HG02610 (cell line): ENCODE results near the gene PIP5K1A.
"Not testable (repeated sequence)": the region's sequence is repeated elsewhere in the genome, so short reads cannot be mapped to it uniquely, and the experiment has no call there.

Experiments
- ATAC-seq: cut with Tn5 transposase; IDR thresholded peaks from one replicate; pipeline ENCODE4 v1.9.1; 2021; ENCODE audit warnings: mild to moderate bottlenecking, moderate library complexity; ENCODE audit not compliant: unreplicated experiment

Gene PIP5K1A, protein sequence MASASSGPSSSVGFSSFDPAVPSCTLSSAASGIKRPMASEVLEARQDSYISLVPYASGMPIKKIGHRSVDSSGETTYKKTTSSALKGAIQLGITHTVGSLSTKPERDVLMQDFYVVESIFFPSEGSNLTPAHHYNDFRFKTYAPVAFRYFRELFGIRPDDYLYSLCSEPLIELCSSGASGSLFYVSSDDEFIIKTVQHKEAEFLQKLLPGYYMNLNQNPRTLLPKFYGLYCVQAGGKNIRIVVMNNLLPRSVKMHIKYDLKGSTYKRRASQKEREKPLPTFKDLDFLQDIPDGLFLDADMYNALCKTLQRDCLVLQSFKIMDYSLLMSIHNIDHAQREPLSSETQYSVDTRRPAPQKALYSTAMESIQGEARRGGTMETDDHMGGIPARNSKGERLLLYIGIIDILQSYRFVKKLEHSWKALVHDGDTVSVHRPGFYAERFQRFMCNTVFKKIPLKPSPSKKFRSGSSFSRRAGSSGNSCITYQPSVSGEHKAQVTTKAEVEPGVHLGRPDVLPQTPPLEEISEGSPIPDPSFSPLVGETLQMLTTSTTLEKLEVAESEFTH

DNA sequence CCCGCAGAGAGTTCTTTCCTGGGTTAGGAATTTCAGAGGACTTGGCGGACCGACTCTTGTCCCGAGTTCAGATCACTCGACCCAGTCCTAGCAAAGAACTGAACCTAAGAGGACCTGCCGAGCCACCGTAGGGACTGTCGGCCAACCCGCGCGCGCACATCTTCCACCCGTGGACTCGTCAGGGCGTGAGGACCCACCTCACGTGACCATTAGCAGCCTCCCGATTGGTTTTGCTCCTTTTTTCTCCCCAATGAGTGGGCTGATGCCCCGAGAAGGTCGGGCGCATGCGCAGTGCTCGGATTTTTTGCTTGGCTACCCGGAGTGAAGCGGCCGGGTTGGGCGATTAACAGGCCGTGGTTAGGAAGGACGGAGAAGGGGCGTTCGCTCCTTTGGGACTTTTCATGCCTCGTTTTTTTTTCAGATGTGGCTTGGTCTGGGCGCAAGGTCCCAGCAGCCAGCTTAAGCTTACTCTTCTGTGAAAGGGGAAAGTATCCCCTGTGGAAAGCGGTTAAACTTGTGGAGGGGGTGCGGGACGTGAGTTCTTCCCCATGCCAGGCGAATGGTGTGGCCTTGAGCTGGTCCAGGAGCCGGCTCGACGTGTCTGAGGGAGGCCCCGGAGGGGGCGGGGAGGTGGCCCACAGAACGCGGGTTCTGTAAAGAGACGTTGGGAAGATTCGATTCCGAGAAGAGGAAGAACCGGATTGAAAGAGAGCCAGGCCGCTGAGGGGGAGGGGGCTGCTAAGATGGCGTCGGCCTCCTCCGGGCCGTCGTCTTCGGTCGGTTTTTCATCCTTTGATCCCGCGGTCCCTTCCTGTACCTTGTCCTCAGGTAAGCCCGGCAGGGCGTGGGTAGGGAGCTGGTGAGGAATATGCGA, at the start of gene PIP5K1A:
PIP5K1A (plus strand) TSS at position 299 of the 874 bp plus-strand sequence; CDS start at position 744, 445 bp downstream.
- ATAC-seq, result peak; percentile 86

DNA sequence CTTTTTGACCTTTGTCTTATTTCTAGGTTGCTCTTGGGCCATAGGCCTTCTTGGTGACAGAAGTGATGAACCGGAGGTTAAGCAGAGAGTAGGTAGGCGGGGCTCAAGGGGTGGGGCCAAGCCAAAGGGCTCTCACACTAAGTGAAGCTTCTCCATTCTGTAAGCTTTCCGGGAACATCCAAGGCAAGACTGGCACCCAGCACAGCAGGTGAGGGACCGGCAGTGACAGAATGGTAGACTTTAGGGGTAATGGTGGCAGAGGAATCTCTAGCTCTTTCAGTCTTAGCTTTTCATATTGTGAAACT, 41.9 kb upstream of the PIP5K1A start, which contains the start of gene TNFAIP8L2:
TNFAIP8L2 (plus strand) TSS at position 135 of the 305 bp plus-strand sequence. CDS start 2,049 bp downstream, outside the sequence.
- ATAC-seq, result peak; percentile 73

DNA sequence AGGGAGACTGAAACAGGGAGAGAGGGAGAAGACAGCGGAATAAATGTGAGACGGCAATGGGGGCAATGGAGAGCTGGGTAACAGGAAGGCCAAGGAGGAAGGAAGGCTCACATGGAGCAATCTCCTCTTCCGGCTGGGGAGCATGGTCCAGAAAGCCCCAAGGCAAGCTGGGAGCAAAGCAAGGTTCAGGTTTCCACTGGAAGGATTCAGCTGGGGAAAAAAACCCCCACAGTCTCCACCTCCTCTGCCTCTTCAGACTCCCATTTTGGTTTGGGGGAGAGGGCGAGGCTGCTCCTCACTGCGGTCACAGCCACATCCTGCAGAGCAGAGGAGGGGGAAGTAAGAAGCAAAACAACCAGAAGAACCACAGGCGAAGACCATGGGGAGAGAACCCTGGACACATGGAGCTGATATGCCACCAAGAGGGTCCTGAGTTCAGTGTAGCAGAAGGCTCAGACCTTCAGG, 41.3 kb upstream of the PIP5K1A start:
- ATAC-seq, result no peak

DNA sequence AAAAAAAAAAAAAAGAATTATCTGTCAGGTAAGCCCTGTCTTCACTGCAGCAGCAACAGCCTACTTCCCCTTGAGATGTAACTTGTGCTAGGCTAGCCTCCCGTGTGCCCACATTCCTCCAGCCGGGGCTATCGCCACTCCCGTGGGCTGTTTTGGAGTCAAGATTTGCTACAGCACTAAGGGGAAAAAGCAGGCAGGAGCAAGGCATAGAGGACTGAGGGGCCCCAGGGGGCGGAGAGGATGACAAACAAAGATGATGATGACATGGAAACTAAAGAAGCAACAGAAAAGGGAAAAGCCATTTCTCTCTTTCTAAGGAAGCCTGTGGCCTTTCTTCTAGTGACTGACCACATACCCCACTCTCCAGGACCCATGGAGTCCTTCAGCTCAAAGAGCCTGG, 40.0 kb upstream of the PIP5K1A start:
- ATAC-seq, result no peak

DNA sequence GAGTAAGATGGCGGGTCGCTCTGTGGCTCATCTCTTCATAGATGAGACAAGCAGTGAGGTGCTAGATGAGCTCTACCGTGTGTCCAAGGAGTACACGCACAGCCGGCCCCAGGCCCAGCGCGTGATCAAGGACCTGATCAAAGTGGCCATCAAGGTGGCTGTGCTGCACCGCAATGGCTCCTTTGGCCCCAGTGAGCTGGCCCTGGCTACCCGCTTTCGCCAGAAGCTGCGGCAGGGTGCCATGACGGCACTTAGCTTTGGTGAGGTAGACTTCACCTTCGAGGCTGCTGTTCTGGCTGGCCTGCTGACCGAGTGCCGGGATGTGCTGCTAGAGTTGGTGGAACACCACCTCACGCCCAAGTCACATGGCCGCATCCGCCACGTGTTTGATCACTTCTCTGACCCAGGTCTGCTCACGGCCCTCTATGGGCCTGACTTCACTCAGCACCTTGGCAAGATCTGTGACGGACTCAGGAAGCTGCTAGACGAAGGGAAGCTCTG, 39.6 kb upstream of the PIP5K1A start:
- ATAC-seq, result no peak

DNA sequence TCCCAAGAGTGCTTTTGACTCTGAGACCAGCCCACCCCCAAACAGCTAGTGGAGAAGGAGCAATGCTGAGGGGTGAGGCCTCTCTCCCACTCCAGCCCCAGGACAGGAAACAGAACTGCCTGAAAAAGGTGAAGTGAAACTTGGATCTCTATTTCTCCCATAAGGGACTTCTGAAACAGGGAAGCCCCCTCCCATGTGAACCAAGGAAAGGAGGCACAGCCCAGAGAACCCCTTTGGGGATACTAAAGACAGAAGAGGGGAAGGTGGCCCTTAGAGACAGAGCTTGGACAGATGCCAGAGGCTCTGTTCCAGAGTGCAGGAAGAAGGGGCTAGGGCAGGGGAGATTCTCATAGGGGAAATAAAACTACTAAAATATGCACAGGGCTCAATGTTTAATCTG, 39.0 kb upstream of the PIP5K1A start:
- no peak for ATAC-seq

DNA sequence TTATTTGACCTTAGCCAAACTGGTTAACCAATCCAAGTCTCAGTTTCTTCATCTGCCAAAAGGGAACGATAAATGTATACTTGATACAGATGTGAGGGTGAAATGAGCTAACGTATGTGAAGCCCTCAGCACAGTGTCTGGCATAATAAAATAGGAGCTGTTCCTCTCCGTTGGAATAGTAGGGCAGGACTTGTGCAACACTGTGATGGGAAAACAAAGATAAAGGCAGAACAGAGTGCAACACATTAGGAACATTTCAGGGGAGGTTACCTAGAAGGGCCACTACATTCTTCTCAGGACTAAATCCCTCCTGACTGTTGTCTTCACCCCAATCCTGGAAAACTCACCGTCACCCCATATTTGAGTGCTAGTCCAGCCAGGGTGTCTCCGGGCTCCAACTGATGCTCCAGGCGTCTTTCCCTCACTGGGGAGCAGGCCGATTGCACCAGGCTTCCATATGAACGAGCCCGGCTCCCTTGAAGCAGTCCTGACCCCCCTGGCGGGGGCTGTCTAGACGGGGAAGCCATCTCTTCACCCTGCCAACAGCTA, 33.5 kb upstream of the PIP5K1A start:
- ATAC-seq, result no peak

DNA sequence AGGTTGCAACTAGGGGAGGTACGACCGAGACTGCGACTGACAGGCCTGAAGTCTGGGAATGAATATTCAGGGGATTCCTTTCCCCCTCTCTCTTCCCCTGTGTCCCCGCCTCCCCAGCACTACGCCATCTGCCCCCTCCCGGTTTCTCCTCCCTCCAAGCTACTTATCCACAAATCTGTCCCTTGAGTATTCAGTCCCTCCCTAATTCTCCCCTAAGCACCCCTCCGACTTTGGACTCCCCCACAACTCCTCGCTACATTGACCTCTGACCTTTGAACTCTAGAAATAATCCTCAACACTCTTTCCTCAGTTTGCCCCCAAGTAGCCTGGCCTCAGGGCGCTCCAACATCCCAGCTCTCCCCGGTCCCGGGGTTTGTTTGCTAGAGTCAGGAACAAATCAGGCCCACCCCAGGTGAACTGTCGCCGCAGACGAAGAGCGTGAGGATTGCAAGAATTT, 33.0 kb upstream of the PIP5K1A start:
- ATAC-seq, result peak; percentile 6

DNA sequence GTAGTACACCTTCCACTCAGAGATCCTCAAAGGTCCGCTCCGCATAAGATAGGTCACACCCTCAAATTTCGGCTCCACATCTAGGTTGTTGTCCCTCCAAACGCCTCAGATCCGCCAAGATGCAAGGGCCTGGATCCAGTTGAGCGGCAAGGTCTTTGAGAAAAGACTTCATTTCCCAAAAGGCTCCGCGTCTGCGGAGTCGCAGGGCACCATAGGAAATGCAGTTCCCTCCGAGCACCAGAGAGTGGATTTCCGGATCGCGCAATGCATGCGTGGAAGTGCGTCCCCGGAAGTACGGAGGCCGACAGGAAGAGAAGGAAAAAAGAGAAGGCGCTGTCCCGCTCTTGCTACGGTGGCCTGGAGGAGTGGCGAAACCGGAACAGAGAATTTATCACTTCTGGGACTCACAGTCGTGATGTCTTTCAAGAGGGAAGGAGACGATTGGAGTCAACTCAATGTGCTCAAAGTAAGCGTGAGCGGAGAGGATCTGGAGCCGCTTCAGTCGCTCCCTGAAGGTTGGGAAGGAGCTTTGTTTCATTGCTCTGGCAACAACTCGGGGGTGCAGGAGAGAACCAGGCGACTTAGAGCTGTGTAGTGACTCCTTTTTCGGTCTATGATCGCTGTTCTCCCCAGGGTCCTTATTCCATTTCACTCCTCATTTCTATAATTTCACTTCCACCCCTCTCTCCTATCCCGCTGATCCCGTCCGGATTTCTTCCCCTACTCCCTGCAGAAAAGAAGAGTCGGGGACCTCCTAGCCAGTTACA, 32.4 kb upstream of the PIP5K1A start, which contains the start of the genes LYSMD1 and SCNM1:
LYSMD1 (minus strand) TSS at position 165 of the 767 bp plus-strand sequence. CDS start 644 bp downstream, outside the sequence.
SCNM1 (plus strand) TSS at position 407 of the 767 bp plus-strand sequence; CDS start at position 416, 9 bp downstream.
- ATAC-seq, result peak; percentile 76

DNA sequence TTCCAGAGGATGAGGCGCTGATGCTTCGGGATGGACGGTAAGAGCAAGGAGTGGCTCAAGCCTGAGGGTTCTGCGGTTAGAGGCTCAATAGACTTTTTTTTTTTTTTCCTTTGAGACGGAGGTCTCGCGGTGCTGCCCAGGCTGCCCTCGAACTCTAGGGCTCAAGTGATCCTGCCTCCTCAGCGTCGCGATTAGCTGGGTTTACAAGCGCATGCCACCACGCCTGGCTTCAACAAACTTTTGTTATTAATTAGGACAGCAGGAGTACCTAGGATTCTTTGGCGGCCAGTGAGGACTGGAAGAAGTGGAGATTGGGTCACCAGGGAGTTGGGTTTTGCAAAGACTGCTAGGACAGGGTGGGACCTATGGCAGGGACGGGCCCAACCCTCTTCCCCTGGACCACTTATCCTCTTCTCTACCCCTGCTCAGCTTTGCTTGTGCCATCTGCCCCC, 31.8 kb upstream of the PIP5K1A start:
- no peak for ATAC-seq

DNA sequence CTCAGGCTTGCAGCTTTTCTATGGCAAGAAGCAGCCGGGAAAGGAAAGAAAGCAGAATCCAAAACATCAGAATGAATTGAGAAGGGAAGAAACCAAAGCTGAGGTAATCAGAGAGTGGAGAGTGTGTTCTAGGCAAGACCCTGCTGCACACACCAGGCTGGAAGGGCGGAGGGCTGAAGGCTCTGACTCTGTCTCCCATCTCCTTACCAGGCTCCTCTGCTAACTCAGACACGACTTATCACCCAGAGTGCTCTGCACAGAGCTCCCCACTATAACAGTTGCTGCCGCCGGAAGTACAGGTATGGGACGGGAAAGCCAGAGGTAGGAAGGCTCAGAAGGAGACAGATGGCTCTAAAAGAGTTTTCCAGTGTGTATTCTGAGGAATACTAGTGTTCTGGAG, 31.2 kb upstream of the PIP5K1A start:
- ATAC-seq, result no peak

DNA sequence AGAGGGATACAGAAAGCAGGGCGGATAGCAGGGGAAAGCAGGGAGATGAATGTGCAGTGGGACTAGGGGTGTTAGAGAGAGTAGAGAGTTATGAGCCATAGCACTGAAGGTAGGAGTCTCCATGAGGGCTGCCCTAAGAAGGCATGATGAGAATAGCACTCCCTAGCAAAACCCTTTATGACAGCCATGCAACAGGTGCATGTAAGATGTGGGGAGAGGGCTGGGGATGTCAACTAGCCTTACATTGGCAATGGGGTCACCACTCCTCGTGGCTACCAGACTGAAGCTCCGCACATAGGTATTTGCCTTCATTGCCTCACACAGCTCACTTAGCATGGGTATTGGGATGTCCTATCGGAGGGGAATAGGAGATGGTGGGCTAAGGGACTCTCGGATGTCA, 27.2 kb upstream of the PIP5K1A start:
- ATAC-seq, result no peak

DNA sequence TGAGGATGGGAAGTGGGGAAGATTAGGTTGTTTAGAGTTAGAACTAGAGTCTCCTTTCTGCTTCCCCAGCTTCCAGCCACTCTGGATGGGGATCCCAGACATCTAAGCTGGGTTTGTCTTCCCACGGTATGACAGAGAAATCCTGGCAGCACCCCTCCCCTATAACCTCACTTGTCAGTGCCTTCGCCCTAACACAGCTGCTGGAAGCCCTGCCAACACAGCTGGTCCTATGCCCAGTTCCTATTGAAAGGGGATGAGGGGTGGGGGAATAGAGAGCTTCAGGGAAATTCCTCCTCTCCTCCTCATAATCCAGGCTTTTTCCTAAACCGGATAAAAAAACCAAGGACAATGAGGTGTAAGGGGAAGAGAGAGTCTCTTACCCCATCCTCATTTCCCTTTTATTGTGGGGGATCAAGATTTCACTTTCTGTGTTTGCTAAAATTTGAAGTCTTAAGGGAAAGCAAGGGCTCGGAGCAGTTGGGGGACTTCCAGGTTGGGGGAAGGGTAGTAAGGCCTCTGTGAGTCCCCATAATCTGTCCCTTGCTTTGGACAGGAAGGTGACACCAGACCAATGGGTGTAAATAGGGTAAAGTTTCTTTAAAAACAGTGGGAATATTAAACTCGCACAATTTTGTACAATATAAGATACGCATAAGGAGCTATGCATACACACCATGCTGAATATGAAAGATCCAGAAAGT, 23.2 kb upstream of the PIP5K1A start:
- ATAC-seq, result no peak

DNA sequence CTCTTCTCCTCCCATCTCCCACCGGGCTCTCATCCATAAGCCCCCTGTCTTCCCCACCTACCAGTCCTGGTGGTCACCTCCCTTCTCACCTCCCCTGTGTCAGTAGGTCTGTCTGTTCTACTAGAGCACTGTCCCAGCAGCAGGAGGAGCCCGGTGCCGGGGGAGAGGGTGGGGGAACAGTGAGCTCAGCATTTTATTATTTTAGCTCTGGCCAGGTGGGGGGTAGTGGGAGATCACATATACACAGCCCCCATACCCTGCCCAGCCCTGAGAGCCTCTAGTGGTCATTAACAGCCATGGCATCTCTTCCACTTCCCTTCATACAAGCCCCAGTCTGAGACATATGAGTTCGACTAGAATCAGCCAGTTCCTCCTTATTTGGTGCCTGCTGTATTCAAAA, 22.5 kb upstream of the PIP5K1A start, which contains the start of gene TMOD4:
TMOD4 (minus strand) TSS at position 119 of the 400 bp plus-strand sequence. CDS start 1,106 bp downstream, outside the sequence.
- ATAC-seq, result no peak

DNA sequence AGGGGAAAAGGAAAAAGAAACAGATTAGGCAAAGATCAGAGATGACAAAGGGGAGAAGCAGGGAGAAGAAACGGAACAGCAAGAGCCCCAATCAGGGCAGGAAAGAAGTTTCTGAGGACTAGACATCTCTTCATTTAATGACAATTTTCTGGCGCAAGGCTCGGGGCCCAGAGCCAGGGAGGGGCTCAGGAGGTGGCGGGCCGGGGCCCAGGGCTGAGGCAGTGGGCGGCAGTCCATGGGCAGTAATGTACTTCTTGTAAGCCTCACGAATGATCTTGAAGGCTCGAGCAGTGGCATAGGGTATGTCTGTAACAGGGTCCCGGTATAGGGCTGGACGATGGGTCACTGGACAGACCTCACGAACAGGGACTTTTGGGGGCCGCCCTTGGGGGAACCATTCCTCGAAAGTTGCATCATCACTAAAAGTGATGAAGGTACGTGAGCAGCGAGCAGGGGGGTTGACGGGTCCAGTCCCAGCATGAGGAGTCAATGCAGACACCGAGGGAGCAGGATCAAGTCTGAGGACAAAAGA, 21.8 kb upstream of the PIP5K1A start:
- no peak for ATAC-seq

DNA sequence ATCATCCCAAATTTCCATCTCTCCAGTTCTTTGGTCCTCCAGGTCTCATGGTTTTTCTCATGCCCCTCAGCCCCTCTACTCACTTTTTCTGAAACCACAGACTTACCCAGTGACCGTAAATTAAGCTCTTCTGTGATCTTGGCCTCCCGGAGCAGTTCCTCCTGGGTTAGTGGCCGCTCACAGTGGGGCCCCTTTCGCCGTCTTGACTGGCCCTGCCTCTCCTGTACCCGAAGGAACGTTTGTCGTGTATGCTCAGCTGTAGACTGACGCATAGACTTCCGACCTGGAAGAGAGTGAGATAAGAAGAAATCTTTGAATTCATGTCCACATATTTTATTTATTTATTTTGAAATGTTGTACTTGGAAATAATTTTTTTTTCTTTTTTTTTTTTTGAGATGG, 14.1 kb upstream of the PIP5K1A start:
- ATAC-seq, result no peak

DNA sequence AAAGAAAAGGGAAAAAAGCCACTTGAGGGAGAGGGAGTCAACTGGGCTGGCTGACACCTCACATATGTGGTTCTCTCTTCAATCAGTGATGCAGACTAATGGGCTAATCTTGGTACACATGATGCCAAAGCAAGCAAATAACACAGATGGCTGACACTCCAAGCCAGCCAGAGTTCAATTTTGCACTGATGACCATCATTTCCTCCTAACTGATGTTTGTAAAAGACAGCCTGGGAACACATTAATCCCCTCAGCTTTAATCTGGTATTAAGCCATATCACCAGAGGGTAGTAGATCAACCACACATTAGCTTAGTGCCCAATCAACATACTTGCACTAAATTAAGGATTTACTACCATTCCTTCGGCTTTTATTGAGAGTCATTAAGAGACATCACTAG, 11.1 kb upstream of the PIP5K1A start:
- no peak for ATAC-seq

DNA sequence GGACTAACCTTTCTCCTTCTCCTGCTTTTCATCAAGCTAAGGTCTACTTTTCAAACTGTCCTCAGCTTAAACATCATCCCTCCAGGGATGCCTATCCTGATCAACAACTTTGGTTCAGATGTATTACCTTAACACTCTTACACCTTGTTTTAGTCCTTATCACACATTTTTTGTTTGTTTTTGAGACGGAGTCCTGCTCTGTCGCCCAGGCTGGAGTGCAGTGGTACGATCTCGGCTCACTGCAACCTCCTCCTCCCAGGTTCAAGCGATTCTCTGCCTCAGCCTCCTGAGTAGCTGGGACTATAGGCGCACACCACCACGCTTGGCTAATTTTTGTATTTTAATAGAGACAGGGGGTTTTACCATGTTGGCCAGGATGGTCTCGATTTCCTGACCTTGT, 9.7 kb upstream of the PIP5K1A start:
- not testable (repeated sequence) for ATAC-seq
